Lower leg skin (tissue), 4 donors: ENCODE results near the gene RAB26. TPM values are rescaled to one million over a fixed set of nuclear protein-coding genes. Genes with fewer than 3 reads are reported as not detected.

Experiments
- microRNA counts, 2 donors: library from miRNA; unstranded; fragments of <30 nt; microRNA quantifications; one replicate each; lab custom pipeline; 2016
- microRNA-seq, 2 donors: library from miRNA; unstranded; fragments of <30 nt; microRNA quantifications; one replicate each; pipeline ENCODE4, GENCODE V29; 2016; ENCODE audit warnings: borderline replicate concordance in 2 of 2, borderline number of aligned reads in 1 of 2
- total RNA-seq, 4 donors: library from RNA; depleted of rRNA; stranded (reverse); fragments of >200 nt; gene quantifications; one replicate each; pipeline ENCODE4 v1.1.0, GENCODE V29; 2016

Gene RAB26
- total RNA-seq, 4 donors from 2014 or later: 1.6 to 2.9 (median 2.0) TPM; not detected in 1

MicroRNAs within 50 kb of the gene (microRNA counts, 767-probe panel; counts per million panel counts)
- microRNA hsa-miR-3180 (lab: Ali Mortazavi, UCI) (0 to 358 counts per million in 2 donors), microRNA hsa-miR-4516 (lab: Ali Mortazavi, UCI) (0 to 358 counts per million in 2 donors)

Small RNA genes within 50 kb of the gene (microRNA-seq; reads per million reads assigned to microRNA genes)
- gene MIR3180-5: 0 reads per million in 2 donors
- 0 reads per million in 2 donors for gene MIR4516
- gene MIR6511B1: 0 reads per million in 2 donors

Other genes with a start within 250 kb of the RAB26 start
- 100 to 1,000 TPM; 103 to 153 (median 120) TPM for gene HS3ST6, start 230.2 kb upstream of the RAB26 start, total RNA-seq
- 10 to 100 TPM; 18.7 to 44.3 (median 31.7) TPM for gene MSRB1, start 205.4 kb upstream of the RAB26 start, total RNA-seq
- gene RPL3L, start 193.9 kb upstream of the RAB26 start, total RNA-seq: 1 to 10 TPM in 1 of 4 donors, not detected in 3; 1.6 TPM
- gene NDUFB10, start 189.1 kb upstream of the RAB26 start, total RNA-seq: 100 to 1,000 TPM; 183 to 245 (median 217) TPM
- 1,000 to 10,000 TPM; 2,603 to 4,441 (median 3,196) TPM for gene RPS2, start 183.8 kb upstream of the RAB26 start, total RNA-seq
- gene RNF151, start 181.8 kb upstream of the RAB26 start, total RNA-seq: not detected
- 100 to 1,000 TPM in 2 of 4 donors, 10 to 100 TPM in 2; 60.8 to 114 (median 83.7) TPM for gene TBL3, start 176.6 kb upstream of the RAB26 start, total RNA-seq
- gene NOXO1, start 167.2 kb upstream of the RAB26 start, total RNA-seq: 1 to 10 TPM in 1 of 4 donors, under 1 TPM in 1, not detected in 2; 0.23 to 1.2 TPM
- 10 to 100 TPM in 3 of 4 donors, 1 to 10 TPM in 1; 9.7 to 14.4 (median 11.6) TPM for gene GFER, start 164.4 kb upstream of the RAB26 start, total RNA-seq
- 1 to 10 TPM in 1 of 4 donors, under 1 TPM in 2, not detected in 1; 0.72 to 1.1 (median 0.78) TPM for gene SYNGR3, start 158.7 kb upstream of the RAB26 start, total RNA-seq
- gene ZNF598, start 138.8 kb upstream of the RAB26 start, total RNA-seq: 100 to 1,000 TPM in 2 of 4 donors, 10 to 100 TPM in 2; 56.1 to 117 (median 86.5) TPM
- 1 to 10 TPM in 2 of 4 donors, under 1 TPM in 1, not detected in 1; 0.38 to 3.9 (median 1.6) TPM for gene NPW, start 128.8 kb upstream of the RAB26 start, total RNA-seq
- gene NHERF2, start 121.7 kb upstream of the RAB26 start, total RNA-seq: 10 to 100 TPM; 11.9 to 30.6 (median 27.3) TPM
- gene NTHL1, start 100.8 kb upstream of the RAB26 start, total RNA-seq: 10 to 100 TPM in 3 of 4 donors, 1 to 10 TPM in 1; 5.8 to 29.9 (median 21.5) TPM
- gene TSC2, start 100.6 kb upstream of the RAB26 start, total RNA-seq: 100 to 1,000 TPM in 1 of 4 donors, 10 to 100 TPM in 3; 56.7 to 130 (median 65.1) TPM
- gene PKD1, start 12.7 kb upstream of the RAB26 start, total RNA-seq: 100 to 1,000 TPM; 125 to 266 (median 192) TPM
- gene TRAF7, start 7.2 kb downstream of the RAB26 start, total RNA-seq: 10 to 100 TPM; 60.8 to 74.8 (median 68.9) TPM
- gene CASKIN1, start 48.0 kb downstream of the RAB26 start, total RNA-seq: 1 to 10 TPM in 3 of 4 donors, under 1 TPM in 1; 0.71 to 2.2 (median 1.3) TPM
- 10 to 100 TPM; 43.8 to 69.4 (median 54.9) TPM for gene MLST8, start 56.8 kb downstream of the RAB26 start, total RNA-seq
- gene BRICD5, start 62.2 kb downstream of the RAB26 start, total RNA-seq: 1 to 10 TPM; 2.3 to 6.2 (median 2.5) TPM
- gene PGP, start 66.2 kb downstream of the RAB26 start, total RNA-seq: 10 to 100 TPM in 3 of 4 donors, 1 to 10 TPM in 1; 9.6 to 19.4 (median 12.8) TPM
- gene E4F1, start 75.0 kb downstream of the RAB26 start, total RNA-seq: 10 to 100 TPM; 50.3 to 85.8 (median 57.4) TPM
- gene DNASE1L2, start 87.8 kb downstream of the RAB26 start, total RNA-seq: 10 to 100 TPM; 39.8 to 93.3 (median 55.0) TPM
- gene ECI1, start 103.0 kb downstream of the RAB26 start, total RNA-seq: 10 to 100 TPM; 37.1 to 69.9 (median 54.5) TPM
- gene RNPS1, start 119.5 kb downstream of the RAB26 start, total RNA-seq: 100 to 1,000 TPM; 127 to 132 (median 128) TPM
- 10 to 100 TPM in 1 of 4 donors, 1 to 10 TPM in 3; 5.4 to 10.3 (median 9.5) TPM for gene ABCA3, start 192.1 kb downstream of the RAB26 start, total RNA-seq